ENCODE measurements around the gene ADAMTS9.

ADAMTS9 gene

GRCh38 chr3:64491843-64492242 is 196.0 kb downstream of the ADAMTS9 start:
- Mint-ChIP-seq H3K36me3 (ENCODE audit: low read depth) (no peaks in the 10 kb centered on the region), H3K4me3 (no peak overlapping the region), H3K27ac (peak overlapping the region in 2 of 3 experiments; percentile 41 to 97), H3K9me3 (no peaks in the 10 kb centered on the region), H3K4me1 (peaks cover 49% of the 10 kb centered on the region), H3K27me3 (ENCODE audit: low read depth) (peaks cover 13% of the 10 kb centered on the region)
- no peak for TF ChIP-seq CTCF (IDR thresholded peaks at IDR 0.05; ENCODE audit: unreplicated experiment in 3 of 3)

GRCh38 chr3:64490180-64490724 is 197.5 kb downstream of the ADAMTS9 start:
- peaks cover 49% of the 10 kb centered on the region for H3K4me1 Mint-ChIP-seq
- peaks cover 14% of the 10 kb centered on the region for H3K27me3 Mint-ChIP-seq (ENCODE audit: low read depth)
- no peak for TF ChIP-seq CTCF (IDR thresholded peaks at IDR 0.05; ENCODE audit: unreplicated experiment in 3 of 3)
- peak overlapping the region in 1 of 3 experiments; percentile 97 for H3K27ac Mint-ChIP-seq
- H3K4me3 Mint-ChIP-seq = no peak overlapping the region
- no peaks in the 10 kb centered on the region for H3K9me3 Mint-ChIP-seq
- no peaks in the 10 kb centered on the region for H3K36me3 Mint-ChIP-seq (ENCODE audit: low read depth)

GRCh38 chr3:64489361-64490044 is 198.3 kb downstream of the ADAMTS9 start:
- H3K4me3 Mint-ChIP-seq = peak overlapping the region; percentile 9 to 56 (median 56)
- no peak for TF ChIP-seq CTCF (IDR thresholded peaks at IDR 0.05; ENCODE audit: unreplicated experiment in 3 of 3)
- no peaks in the 10 kb centered on the region for H3K9me3 Mint-ChIP-seq
- peaks cover 14% of the 10 kb centered on the region for H3K27me3 Mint-ChIP-seq (ENCODE audit: low read depth)
- no peaks in the 10 kb centered on the region for H3K36me3 Mint-ChIP-seq (ENCODE audit: low read depth)
- H3K4me1 Mint-ChIP-seq = peaks cover 50% of the 10 kb centered on the region
- H3K27ac Mint-ChIP-seq = peak overlapping the region; percentile 69 to 97 (median 71)

- H3K4me3 Mint-ChIP-seq = peak overlapping the region in 2 of 3 experiments; percentile 9 to 56
- H3K9me3 Mint-ChIP-seq = no peaks in the 10 kb centered on the region
- no peaks in the 10 kb centered on the region for H3K36me3 Mint-ChIP-seq (ENCODE audit: low read depth)
- peaks cover 48% of the 10 kb centered on the region for H3K4me1 Mint-ChIP-seq
- H3K27ac Mint-ChIP-seq = peak overlapping the region; percentile 69 to 97 (median 71)
- H3K27me3 Mint-ChIP-seq (ENCODE audit: low read depth) = peaks cover 14% of the 10 kb centered on the region
- TF ChIP-seq CTCF (IDR thresholded peaks at IDR 0.05; ENCODE audit: unreplicated experiment in 3 of 3) = no peak
Measured at GRCh38 chr3:64488939-64489338, 198.9 kb downstream of the ADAMTS9 start.

- H3K4me1 Mint-ChIP-seq = peaks cover 28% of the 10 kb centered on the region
- H3K4me3 Mint-ChIP-seq = no peak overlapping the region
- H3K36me3 Mint-ChIP-seq (ENCODE audit: low read depth) = no peaks in the 10 kb centered on the region
- peak overlapping the region in 2 of 3 experiments; percentile 55 to 58 for H3K27ac Mint-ChIP-seq
- peaks cover 4% of the 10 kb centered on the region for H3K27me3 Mint-ChIP-seq (ENCODE audit: low read depth)
- no peaks in the 10 kb centered on the region for H3K9me3 Mint-ChIP-seq
- peak; percentile 92 to 95 (median 93) for TF ChIP-seq CTCF (IDR thresholded peaks at IDR 0.05; ENCODE audit: unreplicated experiment in 3 of 3)
Measured at GRCh38 chr3:64484289-64484992, 203.4 kb downstream of the ADAMTS9 start.

Data from nephron (organoid).